GM19463 (cell line): ENCODE measurements around the gene SCRN1.

ENCODE experiments used
- ATAC-seq: cut with Tn5 transposase; IDR thresholded peaks from one replicate; pipeline ENCODE4 v1.9.1; 2021; ENCODE audit warnings: mild to moderate bottlenecking, moderate library complexity; ENCODE audit not compliant: unreplicated experiment

The SCRN1 gene

GRCh38 chr7:30005464-30005863 is 15.9 kb upstream of the SCRN1 start:
- ATAC-seq, result no peak

DNA sequence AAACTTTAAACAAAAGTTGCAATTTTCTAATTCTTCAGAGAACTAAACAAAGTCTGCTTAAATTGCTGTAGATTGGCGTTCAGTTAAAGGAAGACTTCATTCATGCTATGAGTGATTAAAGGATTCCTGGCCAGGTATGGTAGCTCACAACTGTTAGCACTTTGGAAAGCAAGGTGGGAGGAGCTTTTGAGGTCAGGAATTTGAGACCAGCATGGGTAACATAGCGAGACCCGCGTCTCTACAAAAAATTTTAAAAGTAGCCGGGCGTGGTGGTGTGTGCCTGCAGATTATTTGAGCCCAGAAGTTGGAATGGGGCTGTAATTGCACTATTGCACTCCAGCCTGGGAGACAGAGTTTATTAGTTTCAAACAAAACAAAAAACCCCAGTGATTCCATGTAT is 13.5 kb upstream of the SCRN1 start:
- no peak for ATAC-seq

DNA sequence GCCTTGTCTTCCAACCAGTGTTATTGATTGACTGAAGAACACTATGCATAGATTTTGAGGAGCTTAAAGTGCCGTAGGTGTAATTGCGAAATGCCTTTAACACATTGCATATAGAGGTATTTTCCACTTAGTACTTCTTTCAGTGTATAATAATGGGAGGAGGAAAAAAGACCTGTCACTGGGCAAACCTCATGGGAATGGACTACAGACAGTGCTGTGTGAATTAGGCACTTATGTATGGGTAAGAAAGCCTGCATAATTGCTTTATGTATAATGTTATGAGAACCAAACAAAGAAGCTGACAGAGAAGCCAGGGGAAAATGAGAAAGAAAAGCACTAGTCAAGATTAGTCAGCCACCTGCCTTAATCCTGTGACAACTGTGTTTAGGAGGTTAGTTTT is 12.4 kb upstream of the SCRN1 start:
- ATAC-seq, result no peak

DNA sequence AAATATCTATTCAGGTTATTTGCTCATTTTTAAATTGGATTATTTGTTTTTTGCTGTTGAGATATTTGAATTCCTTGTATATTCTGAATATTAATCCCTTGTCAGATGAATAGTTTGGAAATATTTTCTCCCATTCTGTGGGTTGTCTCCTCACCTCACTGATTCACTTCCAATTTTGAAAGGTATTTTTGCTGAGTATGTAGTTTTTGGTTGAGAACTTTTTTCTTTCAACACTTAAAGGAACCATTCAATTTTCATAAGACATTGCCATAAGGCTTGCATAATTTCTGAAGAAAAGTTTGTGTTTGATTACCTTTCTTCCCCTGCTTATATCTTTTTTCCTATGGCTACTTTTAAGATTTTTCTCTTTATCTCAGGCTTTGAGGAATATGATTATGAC is 8.9 kb upstream of the SCRN1 start:
- ATAC-seq, result no peak

DNA sequence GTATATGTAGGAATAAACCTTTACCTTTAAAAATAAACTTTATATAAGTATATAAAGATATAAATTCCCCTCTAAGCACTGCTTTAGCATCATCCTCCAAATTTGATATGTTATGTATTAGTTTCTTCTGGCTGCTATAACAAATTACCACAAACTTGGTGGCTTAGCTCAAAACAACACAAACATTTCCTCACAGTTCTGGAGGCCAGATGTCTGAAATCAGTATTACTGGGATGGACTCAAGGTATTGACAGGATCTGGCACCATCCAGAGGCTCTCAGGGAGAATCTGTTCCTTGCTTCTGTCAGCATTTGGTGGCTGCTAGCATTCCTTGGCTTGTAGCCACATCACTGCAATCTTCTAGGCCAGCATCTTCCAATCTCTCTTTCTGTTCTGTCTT is 6.7 kb upstream of the SCRN1 start:
- no peak for ATAC-seq

GRCh38 chr7:29995652-29996051 is 6.1 kb upstream of the SCRN1 start:
- ATAC-seq, result no peak

- ATAC-seq, result no peak
Measured at GRCh38 chr7:29993140-29993539, 3.5 kb upstream of the SCRN1 start.

DNA sequence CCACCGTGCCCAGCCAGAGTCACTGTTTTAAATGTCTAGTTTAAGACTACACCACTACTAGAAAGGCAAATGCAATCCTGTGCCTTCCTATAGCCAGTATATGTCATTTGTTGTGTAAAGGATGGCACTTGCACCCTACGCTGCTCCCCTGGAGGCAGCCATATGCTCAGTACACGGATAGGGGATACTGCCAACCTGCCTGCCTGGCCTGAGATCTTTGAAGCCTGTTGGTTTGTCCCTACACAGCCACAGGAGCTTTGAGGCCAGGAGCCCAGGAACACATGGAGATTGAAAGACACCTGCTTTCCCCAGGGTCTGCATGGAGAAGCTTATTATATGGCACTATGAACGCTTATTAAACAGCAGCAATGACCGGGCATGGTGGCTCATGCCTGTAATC is 2.3 kb upstream of the SCRN1 start:
- ATAC-seq, result no peak

DNA sequence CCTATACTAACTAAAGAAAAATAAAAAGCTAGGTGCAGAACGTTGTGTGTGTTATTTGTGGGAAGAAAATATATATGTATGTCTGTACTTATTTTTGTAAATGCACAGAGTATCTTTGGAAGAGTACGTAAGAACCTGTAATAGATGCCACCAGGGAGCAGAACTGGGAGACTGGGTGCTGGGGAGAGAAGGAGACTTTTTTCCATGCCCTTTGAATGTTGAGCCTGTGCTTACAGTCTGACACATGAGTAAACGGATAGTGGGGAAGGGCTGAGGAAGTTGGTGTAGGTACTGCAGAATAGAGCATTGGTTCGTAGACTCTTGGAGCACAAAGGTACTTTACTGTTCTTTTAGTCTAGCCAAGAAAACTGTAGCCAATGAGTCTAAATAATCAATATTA is 1.3 kb upstream of the SCRN1 start:
- no peak for ATAC-seq

DNA sequence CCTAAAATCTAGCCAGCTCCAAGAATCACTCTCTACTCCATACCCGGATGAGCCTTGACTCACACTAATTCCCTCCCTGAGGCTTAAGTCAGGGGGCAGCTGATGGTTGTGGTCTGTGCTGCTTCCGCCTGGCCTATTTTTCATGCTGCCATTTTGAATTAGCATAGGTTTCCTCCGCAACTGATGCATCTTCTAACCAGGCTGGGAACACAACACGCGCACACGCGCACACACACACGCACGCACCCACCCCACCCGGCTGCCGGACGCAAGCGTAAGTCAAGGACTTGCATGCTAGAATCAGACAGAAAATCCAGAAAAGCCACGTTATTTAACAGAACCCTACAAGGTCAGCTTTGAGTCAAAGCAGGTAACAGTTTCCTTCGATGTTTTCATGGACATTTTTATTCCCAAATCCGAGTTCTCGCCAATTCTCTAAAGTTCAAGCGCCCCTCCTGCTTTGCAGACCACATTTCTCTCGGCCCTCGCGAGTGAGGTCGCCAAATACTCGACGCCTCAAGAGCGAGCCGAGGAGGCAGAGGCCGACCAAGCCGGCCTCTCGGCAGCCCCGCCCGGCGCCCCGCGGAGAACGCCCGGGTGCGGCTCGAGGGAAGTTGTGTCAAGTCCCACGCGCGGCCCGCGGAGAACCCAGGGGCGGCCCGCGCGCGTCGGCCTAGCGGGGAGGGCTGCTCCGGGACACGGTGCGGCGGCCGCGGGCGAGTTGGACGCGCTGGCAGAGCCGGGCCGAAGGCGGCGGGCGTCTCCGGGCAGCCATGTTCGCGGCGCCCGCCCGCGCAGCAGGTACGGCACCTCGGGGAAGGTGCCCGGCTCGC is 961 bp downstream of the SCRN1 start:
- peak; percentile 34 for ATAC-seq

- no peak for ATAC-seq
Measured at GRCh38 chr7:29987811-29988317, 1.7 kb downstream of the SCRN1 start.

- no peak for ATAC-seq
Measured at GRCh38 chr7:29987083-29987482, 2.5 kb downstream of the SCRN1 start.

- ATAC-seq, result no peak
Measured at GRCh38 chr7:29980151-29980550, 9.4 kb downstream of the SCRN1 start.

DNA sequence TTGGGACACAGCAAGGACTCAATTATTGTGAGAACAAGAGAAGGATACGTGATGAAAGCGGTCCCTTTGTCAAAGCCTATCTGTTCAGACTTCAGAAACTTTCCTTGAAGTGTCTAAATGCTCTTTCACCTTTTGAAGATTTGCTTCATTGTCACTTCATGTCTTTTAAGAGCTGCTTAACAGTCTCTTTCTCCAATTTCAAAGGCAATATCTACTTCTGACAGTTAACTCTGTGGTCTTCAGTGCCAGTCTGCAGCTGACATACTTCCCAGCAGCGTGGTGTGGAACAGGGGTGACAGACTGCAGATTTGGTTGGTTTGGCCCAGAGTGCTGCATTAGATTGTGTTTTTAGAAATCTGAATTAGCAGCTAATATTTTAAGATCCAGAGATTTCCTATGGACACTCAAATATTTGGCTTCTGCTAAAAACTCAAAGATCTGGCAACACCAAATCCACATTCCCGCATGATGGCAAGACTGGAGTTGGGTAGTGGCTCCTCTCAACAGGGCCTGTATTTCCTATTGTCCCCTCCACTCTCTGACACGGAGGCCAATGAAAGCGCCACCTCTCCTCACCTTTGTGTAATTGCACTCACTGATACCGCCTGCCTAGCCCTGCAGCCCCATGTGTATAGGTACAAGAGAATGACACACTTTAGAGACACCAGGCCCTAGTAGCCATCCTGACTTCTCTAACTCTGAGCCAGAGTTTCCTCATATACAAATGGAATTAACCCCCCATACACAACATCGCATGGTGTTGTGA is 11.5 kb downstream of the SCRN1 start:
- no peak for ATAC-seq

DNA sequence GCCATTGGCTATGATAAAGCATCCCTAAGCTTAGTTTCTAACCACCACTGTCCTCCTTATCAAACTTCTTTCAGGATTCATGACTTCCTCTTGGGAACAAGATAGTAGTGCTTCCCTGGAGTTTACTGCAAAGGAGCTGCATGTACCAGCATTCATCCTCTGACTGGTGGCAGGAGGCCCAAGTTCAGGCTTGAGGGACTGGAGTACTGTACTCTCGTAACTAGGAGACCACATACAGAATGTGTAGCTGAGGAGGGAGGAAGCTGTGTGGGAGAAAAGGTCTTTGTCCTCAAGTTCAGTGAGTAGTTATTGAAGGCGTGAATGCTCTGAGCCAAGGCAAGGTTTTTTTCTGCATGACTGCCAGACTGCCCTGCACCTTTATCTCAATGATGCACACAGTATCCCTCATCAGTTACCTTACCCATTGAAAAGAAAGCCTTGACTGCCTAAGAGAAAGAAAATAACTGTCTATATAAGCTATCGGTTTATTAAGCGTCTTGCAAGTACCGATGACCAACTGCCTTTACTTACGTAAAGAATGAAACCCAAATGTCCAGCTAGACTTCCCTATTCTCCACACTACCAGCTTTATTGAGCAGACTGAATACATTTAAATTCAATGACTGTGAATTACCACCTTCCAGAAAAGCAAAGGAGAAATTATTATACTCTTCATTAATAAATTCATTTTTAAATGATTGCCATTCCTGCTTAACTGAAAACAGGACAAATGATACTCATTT is 12.8 kb downstream of the SCRN1 start:
- ATAC-seq, result no peak

- ATAC-seq, result no peak
Measured at GRCh38 chr7:29976266-29976665, 13.3 kb downstream of the SCRN1 start.

- no peak for ATAC-seq
Measured at GRCh38 chr7:29975561-29975960, 14.0 kb downstream of the SCRN1 start.

GRCh38 chr7:29974286-29974685 is 15.3 kb downstream of the SCRN1 start:
- no peak for ATAC-seq

DNA sequence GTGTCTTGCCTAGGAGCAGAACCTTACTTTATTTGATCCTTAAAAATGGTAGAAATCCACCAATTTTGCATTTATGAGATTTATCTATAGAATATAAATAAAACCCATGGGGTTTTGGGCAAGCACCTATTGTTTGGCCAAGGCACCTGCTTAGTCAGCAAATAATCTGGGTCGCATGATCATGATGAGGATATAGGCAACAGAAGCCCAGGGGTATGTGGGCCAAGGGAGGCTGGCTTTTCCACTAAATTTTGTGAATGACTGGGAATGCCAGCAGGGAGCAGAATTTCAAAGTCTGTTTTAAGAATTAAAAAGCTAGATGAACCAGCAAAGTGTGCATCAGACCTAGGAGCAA is 17.3 kb downstream of the SCRN1 start:
- ATAC-seq, result no peak

DNA sequence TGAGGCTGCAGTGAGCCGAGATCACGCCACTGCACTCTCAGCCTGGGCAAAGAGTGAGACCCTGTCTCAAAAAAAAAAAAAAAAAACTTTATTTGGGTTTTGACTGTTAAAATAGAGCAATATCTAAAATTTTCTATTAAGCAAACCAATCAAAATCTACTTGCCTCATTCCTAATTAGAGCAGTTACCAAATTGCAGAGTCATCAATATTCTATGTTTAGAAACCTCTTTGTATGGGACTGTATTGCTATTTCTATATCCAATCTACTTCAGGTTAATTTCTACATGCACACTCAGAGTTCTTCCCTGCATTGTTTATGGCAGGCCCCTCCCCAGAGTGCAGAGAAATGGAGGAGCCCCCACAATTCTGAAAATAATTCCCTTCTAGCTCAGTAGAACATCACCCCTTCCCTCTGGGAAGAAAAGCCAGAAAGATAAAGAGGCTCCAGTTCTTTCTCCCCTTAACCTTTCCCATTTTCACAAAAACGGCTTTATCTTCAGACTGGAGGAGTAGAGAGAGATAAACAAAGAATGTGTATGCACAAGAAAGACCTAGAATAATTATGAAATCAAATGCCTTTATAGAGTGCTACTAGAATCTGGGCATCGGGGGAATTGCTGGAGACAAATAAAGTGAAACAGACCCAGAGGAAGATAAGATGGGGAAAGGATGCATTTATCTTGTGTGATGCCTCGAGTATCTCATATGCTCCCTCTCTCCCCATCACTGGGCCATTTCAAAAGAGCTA is 17.9 kb downstream of the SCRN1 start:
- no peak for ATAC-seq

DNA sequence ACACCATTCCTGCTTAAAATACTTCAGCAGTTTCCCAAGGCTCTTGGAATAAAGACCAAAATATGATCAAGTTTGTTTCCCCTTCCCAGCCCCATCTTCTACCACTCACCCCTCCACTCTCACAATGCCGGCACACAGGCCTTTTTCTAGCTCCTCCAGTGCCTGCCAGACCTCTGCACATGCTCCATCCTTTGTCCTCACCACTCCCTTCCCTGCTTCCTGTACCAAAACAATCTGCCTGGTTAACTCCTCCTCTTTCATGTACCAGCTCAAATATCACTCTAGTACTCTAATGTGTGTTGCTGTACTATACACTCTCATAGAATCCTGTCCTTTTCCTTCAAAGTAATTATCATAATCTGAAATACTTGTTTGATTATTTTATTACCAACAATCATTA is 19.4 kb downstream of the SCRN1 start:
- ATAC-seq, result no peak
